SH-SY5Y (cell line): ENCODE measurements around the gene HS6ST3.
A peak's percentile ranks its signal among the peaks of the same experiment; 100 is the strongest.

Experiments
- GATA2 ChIP-seq: IDR thresholded peaks from 2 replicates; pipeline ENCODE4 v1.6.1; 2011; ENCODE audit warnings: mild to moderate bottlenecking, low read depth, low read length
- GATA3 ChIP-seq: IDR thresholded peaks from 2 replicates; pipeline ENCODE4 v1.6.1; 2011; ENCODE audit warnings: low read depth, mild to moderate bottlenecking, low read length, moderate library complexity

Gene HS6ST3

GRCh38 chr13:96294930-96295881, 205.3 kb downstream of the HS6ST3 start:
- TF ChIP-seq GATA2, result no peak
- TF ChIP-seq GATA3, result no peak

DNA sequence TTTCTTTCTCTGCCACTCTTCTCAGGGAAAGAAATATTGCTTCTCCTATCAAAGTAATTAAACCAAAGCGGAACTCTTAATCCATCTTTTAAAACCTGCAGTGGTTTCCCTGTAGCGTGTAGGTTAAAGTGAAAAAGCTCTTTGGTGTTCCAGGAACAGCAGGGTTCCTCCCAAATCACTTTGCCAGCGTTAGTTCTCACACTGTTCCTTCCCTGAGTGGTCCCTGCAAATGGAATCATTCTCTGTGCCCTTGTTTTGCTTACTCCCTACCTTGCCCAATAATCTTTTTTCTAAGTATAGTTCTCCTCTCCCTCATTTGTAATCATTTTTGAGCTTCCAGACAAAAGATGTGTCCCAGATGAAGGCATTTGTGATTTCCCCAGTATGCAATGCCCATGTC, 207.5 kb downstream of the HS6ST3 start:
- TF ChIP-seq GATA3, result no peak
- no peak for TF ChIP-seq GATA2

DNA sequence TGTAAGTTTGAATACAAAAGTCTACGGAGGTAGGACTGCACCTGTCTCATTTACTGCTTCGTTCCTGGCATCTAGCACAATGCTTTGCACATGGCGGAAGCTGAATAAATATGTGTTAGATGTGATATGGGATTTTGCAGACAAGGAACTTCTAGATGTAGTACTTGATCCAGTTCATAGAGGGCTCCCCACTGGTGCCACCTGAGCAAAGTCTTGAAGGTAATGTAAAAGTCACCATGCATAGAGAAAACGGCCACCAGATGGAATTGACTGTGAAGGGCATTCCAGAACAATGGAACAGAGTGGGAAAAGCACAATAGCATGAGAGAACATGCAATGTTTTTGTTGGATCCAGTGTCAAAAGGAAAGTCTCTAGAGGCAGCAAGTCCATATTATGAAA, 209.3 kb downstream of the HS6ST3 start:
- no peak for TF ChIP-seq GATA2
- TF ChIP-seq GATA3, result no peak

DNA sequence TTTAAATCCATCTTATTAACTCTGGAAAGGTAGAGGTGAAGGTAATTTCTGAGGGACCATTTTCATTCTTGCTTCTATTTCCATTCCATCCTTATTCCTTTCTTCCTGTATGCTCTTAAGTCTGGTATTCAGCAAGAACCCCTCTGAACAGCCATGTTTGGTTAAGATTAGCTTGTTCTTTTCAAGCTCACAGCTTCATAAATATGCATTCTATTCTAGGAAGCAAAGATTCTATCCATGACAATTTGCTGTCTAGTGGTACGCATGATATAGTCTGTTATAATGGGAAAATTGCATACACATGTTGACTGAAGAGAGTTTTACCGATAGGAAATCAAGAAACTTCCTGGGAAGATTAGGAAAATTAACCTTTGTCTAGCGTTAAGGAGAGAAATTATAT, 218.7 kb downstream of the HS6ST3 start:
- TF ChIP-seq GATA2 (no peak), GATA3 (no peak)

- TF ChIP-seq GATA2, result no peak
- no peak for TF ChIP-seq GATA3
These were observed 225.1 kb downstream of the HS6ST3 start for GRCh38 chr13:96314974-96315373.

- TF ChIP-seq GATA3 (no peak), GATA2 (no peak)
These were observed 248.1 kb downstream of the HS6ST3 start for GRCh38 chr13:96338030-96338429.

DNA sequence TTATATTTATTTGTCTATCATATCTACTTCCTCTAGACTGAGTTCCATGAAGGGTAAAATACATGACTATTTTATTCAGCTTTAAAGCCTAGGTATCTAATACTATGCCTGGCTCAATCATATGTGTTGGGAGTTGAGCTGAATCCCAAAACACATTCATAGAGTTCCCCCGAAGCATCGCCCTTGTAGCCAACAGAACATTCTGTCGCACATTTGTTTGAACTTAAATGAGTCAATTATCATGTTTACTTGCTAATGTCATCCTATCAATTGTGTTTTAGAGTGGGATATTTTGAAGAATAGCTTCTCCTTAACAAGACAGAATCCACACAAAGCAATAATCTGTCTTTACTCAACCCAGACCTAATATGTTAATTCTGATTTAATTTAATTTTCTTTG, 252.4 kb downstream of the HS6ST3 start:
- TF ChIP-seq GATA2, result no peak
- no peak for TF ChIP-seq GATA3

GRCh38 chr13:96342852-96343465, 253.1 kb downstream of the HS6ST3 start:
- TF ChIP-seq GATA2 (no peak), GATA3 (no peak)

GRCh38 chr13:96346921-96347320, 257.0 kb downstream of the HS6ST3 start:
- TF ChIP-seq GATA2, result peak; percentile 72
- TF ChIP-seq GATA3, result no peak; the same call in 1 of the 2 replicates

- TF ChIP-seq GATA2 (no peak), GATA3 (no peak)
These were observed 283.7 kb downstream of the HS6ST3 start for GRCh38 chr13:96373597-96373996.

DNA sequence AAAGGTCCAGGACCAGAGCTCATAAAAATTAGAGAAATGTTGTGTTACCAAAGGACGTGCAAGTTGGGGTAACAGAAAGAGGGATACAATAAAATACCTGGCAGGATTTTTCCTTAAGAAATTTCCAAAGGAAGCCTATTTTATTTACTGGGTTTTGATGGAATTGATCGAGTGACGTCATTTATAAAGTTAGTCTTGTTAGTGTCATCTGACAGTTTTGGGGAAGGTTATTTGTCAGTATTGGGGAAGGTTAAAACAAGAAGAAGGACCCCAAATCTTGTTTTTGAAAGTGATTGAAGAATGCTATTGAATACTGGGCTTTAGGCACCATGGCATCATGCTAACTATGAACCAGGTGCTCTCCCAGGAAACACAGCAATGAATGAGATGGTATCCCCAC, 287.9 kb downstream of the HS6ST3 start:
- TF ChIP-seq GATA2 (no peak), GATA3 (no peak)

- TF ChIP-seq GATA3 (no peak), GATA2 (no peak)
These were observed 290.1 kb downstream of the HS6ST3 start for GRCh38 chr13:96379967-96380366.

- TF ChIP-seq GATA2 (no peak), GATA3 (no peak)
These were observed 291.8 kb downstream of the HS6ST3 start for GRCh38 chr13:96381681-96382080.

DNA sequence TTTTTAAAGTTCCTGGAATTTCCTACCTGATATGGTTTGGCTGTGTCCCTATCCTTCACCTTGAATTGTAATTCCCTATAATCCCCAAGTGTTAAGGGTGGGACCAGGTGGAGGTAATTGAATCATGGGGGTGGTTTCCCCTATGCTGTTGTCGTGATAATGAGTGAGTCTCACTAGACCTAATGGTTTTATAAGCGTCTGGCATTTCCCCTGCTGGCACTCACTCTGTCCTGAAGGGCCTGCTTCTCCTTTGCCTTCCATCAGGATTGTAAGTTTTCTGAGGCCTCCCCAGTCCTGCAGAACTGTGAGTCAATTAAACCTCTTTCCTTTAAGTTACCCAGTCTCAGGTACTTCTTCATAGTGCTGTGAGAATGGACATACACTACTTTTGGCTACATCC, 298.7 kb downstream of the HS6ST3 start:
- TF ChIP-seq GATA2, result no peak
- no peak for TF ChIP-seq GATA3

GRCh38 chr13:96391606-96392005, 301.7 kb downstream of the HS6ST3 start:
- no peak for TF ChIP-seq GATA3
- TF ChIP-seq GATA2, result no peak

- peak; percentile 55 for TF ChIP-seq GATA3
- TF ChIP-seq GATA2, result peak; percentile 32; the same call in 1 of the 2 replicates
These were observed 307.9 kb downstream of the HS6ST3 start for GRCh38 chr13:96397807-96398206.

DNA sequence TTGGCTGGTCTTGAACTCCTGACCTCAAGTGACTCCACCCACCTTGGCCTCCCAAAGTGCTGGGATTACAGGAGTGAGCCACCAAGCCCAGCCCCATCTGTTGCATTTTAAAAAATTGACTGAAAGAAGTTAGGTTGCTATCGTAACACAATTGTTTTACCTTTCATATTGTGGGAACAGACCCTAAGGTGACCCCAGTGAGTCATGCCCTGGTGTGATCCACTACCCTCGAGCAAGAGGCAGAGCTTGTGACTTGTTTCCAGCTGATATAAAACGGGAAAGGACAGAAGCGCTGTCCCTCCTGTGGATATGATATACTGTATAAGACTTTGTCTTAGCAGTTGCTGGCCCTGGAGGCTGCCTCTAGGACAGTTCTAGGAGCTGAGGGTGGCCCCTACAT, 308.6 kb downstream of the HS6ST3 start:
- TF ChIP-seq GATA3 (no peak), GATA2 (no peak)
